ENCODE data around the gene UGT2A2.

UGT2A2 gene

GRCh38 chr4:69568787-69569186, 70.7 kb downstream of the UGT2A2 start:
- DNase-seq: no peak

- DNase-seq: no peak
Measured at GRCh38 chr4:69563424-69563823, 76.0 kb downstream of the UGT2A2 start.

GRCh38 chr4:69549651-69550050, 89.8 kb downstream of the UGT2A2 start:
- no peak for DNase-seq

- no peak for DNase-seq
Measured at GRCh38 chr4:69546134-69546765, 93.2 kb downstream of the UGT2A2 start.
